Naive B cell (primary cell): ENCODE data around the gene SLC2A9. TPM values are rescaled to one million over a fixed set of nuclear protein-coding genes. Genes with fewer than 3 reads are reported as not detected.

Source experiments
- ATAC-seq, 2 donors: fragments of 150-1000 bp; cut with Tn5 transposase; 2 replicates each; pipeline ENCODE4 v1.10.0; 2021; ENCODE audit warnings: low read depth in 2 of 2, mild to moderate bottlenecking in 2 of 2, moderate library complexity in 2 of 2
- DNase-seq: peaks from one replicate; pipeline ENCODE4 v3.0.0; 2022
- H3K27ac Mint-ChIP-seq, 6 donors: one replicate each; pipeline ENCODE4 v1.8.0; 2020 to 2022; ENCODE audit warnings: mild to moderate bottlenecking in 6 of 6, mixed read lengths in 6 of 6, moderate library complexity in 5 of 6, inconsistent platforms in 2 of 6
- H3K27me3 Mint-ChIP-seq, 3 donors: one replicate each; pipeline ENCODE4 v1.8.0; 2021 to 2022; ENCODE audit warnings: mixed read lengths in 3 of 3, mild to moderate bottlenecking in 1 of 3
- H3K36me3 Mint-ChIP-seq, 2 donors: one replicate each; pipeline ENCODE4 v1.8.0; 2020 to 2022; ENCODE audit warnings: mixed read lengths in 2 of 2, inconsistent platforms in 1 of 2, mild to moderate bottlenecking in 1 of 2
- H3K4me1 Mint-ChIP-seq, 3 donors: one replicate each; pipeline ENCODE4 v1.8.0; 2020 to 2022; ENCODE audit warnings: mixed read lengths in 3 of 3, inconsistent platforms in 1 of 3, mild to moderate bottlenecking in 1 of 3, moderate library complexity in 1 of 3
- H3K4me3 Mint-ChIP-seq, 8 donors: one replicate each; pipeline ENCODE4 v1.8.0; 2020 to 2022; ENCODE audit warnings: mild to moderate bottlenecking in 8 of 8, mixed read lengths in 8 of 8, moderate library complexity in 8 of 8, inconsistent platforms in 2 of 8
- H3K9me3 Mint-ChIP-seq, 7 donors: one replicate each; pipeline ENCODE4 v1.8.0; 2020 to 2022; ENCODE audit warnings: mixed read lengths in 7 of 7, mild to moderate bottlenecking in 5 of 7, inconsistent platforms in 2 of 7, moderate library complexity in 1 of 7
- polyA plus RNA-seq, 6 donors: library from polyadenylated mRNA; unstranded; fragments of 300-500 nt; fragmentation: Illumina TruSeq; gene quantifications; one replicate each; pipeline ENCODE4 v1.2.3, GENCODE V29; 2021; ENCODE audit warnings: low read depth in 6 of 6

SLC2A9 gene
- polyA plus RNA-seq, result 1 to 10 TPM in 3 of 6 donors, under 1 TPM in 2, not detected in 1; 0.52 to 1.4 (median 1.3) TPM

DNA sequence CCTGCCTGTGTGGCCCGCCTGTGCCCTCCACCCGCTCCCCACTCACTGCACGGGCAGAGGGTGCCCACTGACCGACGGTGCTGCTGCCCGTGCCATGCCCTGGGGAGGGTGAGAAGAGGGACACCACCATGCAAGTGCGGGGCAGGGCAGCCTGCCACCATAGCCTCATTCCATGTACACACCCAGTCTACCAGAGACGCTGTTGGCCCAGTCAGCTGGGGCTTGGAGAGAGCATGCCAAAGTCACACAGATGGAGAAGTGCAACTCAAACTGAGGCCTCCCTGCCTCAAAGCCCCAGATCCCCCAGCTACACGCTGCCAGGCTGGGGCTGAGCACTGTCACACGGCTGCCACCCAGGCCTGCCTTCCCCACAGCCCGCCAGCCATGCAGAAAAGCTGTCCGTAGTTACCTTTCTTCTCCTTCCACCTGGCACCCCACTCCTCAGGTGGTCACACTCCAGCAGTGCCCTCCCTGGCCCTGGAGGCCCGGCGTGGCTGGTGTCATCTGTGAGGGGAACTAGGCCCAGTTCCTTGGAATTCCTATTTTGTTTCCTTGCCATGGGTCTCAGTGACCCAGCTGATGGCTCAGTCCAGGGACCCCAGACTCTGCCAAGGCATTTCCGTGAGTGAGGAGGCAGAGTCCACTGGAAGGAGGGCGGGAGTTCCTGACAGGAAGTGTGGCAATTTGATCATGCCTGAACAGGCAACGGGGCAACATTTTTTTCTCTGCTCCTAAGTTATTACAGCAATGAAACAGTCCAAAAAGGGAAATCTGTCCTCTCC lies at the start of gene SLC2A9:
SLC2A9 (minus strand) TSS at position 627 of the 782 bp plus-strand sequence; CDS start at position 559, 68 bp downstream.
- peaks cover 33 to 55% (median 41%) of the 10 kb centered on the region in 3 donors for H3K4me1 Mint-ChIP-seq

DNA sequence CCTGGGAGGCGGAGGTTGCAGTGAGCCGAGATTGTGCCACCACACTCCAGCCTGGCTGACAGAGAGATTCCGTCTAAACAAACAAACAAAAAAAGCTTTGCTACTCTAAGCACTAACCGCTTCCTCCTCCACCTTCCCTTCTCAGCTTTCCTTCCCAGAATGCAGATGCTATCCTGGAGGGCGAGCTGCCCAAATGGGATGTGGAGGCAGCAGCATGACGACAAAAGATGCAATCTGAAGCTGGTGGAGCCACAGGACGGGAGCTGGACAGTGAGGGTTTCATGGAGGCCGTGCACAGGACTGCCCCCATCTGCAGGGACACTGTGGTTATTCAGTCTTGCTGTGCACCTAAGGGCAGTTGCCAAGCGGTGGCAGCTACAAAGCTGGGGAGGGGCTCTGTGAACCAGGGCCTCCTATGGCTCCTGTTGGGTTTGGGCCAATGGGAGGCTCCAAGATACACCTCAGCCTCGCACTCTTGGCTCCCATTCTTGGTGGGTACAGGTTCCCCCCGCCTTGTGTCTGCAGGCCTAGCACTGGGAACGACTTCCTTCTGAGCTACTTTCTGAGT lies 47.9 kb upstream of the SLC2A9 start:
- H3K4me3 Mint-ChIP-seq, result peak overlapping the region in 2 of 8 donors; percentile 15 to 40
- no peaks in the 10 kb centered on the region for H3K9me3 Mint-ChIP-seq
- ATAC-seq, result no peak
- H3K27ac Mint-ChIP-seq, result peak overlapping the region in 2 of 6 donors; percentile 11 to 69
- no peaks in the 10 kb centered on the region for H3K4me1 Mint-ChIP-seq
- H3K27me3 Mint-ChIP-seq, result no peaks in the 10 kb centered on the region
- H3K36me3 Mint-ChIP-seq, result peaks cover 14% of the 10 kb centered on the region in 2 donors
- DNase-seq, result no peak

More for the DNA sequence above, at the start of gene SLC2A9:
- ATAC-seq (no peak), DNase-seq (no peak)
- peak within 1 kb of the TSS in 4 of 8 donors; percentile 12 to 82 (median 64) for H3K4me3 Mint-ChIP-seq
- no peaks in the 10 kb centered on the region for H3K36me3 Mint-ChIP-seq
- no peaks in the 10 kb centered on the region for H3K9me3 Mint-ChIP-seq
- H3K27me3 Mint-ChIP-seq, result peaks cover 0 to 6% (median 0%) of the 10 kb centered on the region in 3 donors
- H3K27ac Mint-ChIP-seq, result peak within 1 kb of the TSS in 4 of 6 donors; percentile 36 to 74 (median 54)

DNA sequence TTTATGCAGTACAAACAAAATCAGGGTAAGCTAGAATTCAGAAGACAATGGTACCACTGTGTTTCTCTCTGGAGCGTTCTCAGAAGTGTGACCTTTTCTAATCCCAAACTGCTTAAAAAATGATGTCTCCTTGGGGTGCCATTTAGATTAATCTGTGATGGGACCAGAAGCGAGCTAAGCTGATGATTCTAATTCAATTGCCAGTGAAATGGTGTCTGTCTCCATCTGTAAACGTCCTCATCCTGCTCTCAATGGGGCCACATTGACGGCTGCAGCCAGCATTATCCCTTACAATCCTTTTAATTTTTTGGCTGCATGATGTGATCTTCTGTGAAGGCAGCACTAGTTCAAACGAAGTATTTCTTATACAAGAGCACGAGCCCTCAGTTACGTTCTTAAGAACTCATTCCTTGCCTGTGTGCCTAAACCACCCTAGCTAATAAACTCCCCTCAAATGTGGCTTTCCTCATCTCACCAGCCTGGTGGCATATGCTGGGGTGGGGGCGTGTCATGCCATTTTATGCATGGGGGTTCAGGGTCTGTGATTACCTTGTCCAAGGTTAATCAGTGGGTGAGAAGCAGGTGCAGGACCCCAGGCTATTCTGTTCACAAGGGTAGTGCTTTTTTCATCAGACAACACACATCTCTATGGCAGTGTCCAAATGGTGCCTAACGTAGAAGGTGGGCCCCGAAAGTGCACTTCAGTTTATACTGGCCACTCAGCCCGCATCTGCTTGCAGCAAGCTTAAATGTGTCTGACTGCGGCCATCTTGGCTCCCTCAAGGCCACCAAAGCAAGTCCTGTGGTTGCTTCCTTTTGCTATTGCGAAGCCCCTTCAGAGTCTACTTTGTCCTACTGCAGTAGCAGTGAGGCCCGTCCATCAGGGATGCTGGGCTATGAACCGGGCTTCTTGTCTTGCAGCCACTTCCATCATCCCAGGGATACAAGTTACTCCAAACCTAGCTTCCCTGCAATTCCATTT lies 45.7 kb upstream of the SLC2A9 start:
- Mint-ChIP-seq H3K27me3 (no peaks in the 10 kb centered on the region), H3K9me3 (no peaks in the 10 kb centered on the region), H3K4me3 (peak overlapping the region in 1 of 8 donors; percentile 37), H3K36me3 (peaks cover 14% of the 10 kb centered on the region in 2 donors), H3K27ac (no peak overlapping the region), H3K4me1 (no peaks in the 10 kb centered on the region)
- no peak for ATAC-seq
- no peak for DNase-seq

DNA sequence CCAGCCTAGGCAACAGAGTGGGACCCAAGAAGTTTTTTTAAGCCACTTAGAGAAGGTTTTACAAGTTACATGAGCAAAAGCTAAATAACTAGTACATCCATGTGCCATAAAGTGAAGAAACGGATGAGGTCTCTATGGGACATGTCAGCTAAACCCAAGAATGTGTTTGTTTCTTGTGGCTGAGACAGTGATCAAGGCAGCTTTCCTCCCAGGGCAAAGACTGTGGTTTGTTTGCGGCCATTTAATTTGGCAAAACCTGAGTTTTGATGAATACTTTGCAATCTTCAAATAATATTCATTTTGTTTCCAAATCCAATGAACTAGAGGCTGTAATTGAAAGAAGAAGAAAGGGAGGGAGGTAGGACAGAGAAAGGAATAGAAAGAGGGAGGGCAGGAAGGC lies 44.9 kb upstream of the SLC2A9 start:
- Mint-ChIP-seq H3K27ac (peak overlapping the region in 1 of 6 donors; percentile 80), H3K4me1 (no peaks in the 10 kb centered on the region), H3K36me3 (peaks cover 14% of the 10 kb centered on the region in 2 donors), H3K9me3 (no peaks in the 10 kb centered on the region), H3K27me3 (no peaks in the 10 kb centered on the region), H3K4me3 (peak overlapping the region in 1 of 8 donors; percentile 36)
- DNase-seq, result no peak
- no peak for ATAC-seq

DNA sequence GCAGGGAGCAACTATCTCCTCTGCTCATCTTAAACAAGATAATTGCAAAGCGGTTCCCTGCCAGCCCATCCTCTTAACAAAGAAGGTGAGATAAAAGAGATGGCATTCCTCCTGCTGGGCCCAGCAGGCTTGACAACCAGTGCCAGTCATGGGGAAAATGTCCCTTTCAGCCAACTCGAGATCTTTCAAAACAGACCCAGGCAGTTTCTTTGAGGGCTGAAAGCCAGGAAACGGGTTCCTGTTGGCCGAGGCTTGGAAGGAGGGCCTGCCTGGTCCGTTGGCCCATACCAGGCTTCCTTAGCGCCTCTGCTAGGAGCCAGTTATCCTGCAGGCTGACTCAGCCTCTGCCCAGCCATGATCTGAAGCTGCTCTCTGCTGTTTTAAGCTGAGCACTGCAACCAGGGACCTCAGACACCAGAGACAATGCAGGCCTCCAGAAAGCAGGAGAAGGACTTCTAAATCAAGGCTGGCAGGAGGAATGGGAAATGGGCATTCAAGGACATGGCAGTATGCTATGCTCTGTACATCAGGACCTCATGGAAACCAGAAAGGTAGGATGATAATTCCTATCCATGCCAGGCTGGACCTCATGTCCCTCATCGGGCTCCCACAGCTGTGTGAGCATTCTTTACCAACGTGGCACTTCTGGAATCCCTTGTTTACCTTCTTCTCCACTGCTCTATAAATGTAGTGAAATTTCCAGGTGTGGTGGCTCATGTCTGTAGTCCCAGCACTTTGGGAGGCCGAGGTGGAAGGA lies 42.4 kb upstream of the SLC2A9 start:
- Mint-ChIP-seq H3K4me1 (no peaks in the 10 kb centered on the region), H3K4me3 (no peak overlapping the region), H3K27me3 (no peaks in the 10 kb centered on the region), H3K36me3 (peaks cover 14 to 19% of the 10 kb centered on the region in 2 donors), H3K27ac (peak overlapping the region in 1 of 6 donors; percentile 26), H3K9me3 (no peaks in the 10 kb centered on the region)
- ATAC-seq (no peak), DNase-seq (no peak)

DNA sequence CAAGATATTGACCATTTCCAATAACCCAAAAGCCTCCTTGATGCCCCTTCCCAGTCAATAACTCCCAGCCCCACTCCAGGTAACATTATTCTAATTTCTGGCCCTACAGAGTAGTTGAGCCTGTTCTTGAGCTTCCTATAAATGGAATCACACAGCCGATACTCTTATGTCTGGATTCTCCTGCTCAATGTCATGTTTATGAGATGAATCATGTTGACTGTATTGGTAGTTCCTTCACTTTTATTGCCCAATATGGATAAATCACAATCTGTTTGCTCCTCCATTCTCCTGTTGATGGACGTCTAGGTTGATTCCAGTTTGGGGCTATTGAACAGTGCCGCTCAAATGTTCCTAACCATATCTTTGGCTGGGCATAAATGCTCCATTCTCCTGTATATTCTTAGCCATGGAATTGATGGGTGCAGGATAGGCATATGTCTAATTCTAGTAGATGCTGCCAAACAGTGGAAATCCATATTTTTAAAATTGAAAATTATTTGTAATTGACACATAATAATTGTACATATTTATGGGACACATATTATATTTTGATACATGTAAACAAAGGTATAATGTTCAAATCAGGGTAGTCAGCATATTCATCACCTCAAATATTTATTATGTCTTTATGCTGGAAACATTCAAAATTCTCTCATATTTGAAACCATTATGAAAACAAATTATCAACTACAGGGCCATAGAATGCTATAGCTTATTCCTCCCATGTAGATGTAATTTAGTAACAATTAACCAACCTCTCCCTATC lies 40.5 kb upstream of the SLC2A9 start:
- H3K36me3 Mint-ChIP-seq, result peaks cover 9 to 17% of the 10 kb centered on the region in 2 donors
- H3K4me3 Mint-ChIP-seq, result no peak overlapping the region
- H3K9me3 Mint-ChIP-seq, result peaks cover 0 to 4% (median 0%) of the 10 kb centered on the region in 7 donors
- ATAC-seq (no peak), DNase-seq (no peak)
- peak overlapping the region in 1 of 6 donors; percentile 11 for H3K27ac Mint-ChIP-seq
- H3K27me3 Mint-ChIP-seq, result no peaks in the 10 kb centered on the region
- H3K4me1 Mint-ChIP-seq, result no peaks in the 10 kb centered on the region

DNA sequence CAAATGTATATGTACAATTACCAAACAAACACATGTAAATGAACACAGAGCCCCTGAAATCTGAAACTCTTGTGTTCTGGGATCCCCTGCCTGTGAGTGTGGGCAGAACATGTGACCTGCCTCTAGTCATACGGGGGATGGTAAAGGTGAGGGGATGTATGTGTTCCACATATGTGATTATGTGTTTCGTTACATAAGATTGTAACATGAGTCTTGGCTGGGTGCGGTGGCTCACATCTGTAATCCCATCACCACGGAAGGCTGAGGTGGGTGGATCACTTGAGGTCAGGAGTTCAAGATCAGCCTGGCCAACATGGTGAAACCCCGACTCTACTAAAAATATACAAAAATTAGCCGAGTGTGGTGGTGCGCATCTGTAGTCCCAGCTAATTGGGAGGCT lies 37.1 kb upstream of the SLC2A9 start:
- Mint-ChIP-seq H3K9me3 (peaks cover 0 to 4% (median 0%) of the 10 kb centered on the region in 7 donors), H3K36me3 (peaks cover 0 to 11% of the 10 kb centered on the region in 2 donors), H3K4me3 (peak overlapping the region in 2 of 8 donors; percentile 2 to 41), H3K4me1 (no peaks in the 10 kb centered on the region), H3K27me3 (no peaks in the 10 kb centered on the region), H3K27ac (no peak overlapping the region)
- ATAC-seq (no peak), DNase-seq (no peak)

DNA sequence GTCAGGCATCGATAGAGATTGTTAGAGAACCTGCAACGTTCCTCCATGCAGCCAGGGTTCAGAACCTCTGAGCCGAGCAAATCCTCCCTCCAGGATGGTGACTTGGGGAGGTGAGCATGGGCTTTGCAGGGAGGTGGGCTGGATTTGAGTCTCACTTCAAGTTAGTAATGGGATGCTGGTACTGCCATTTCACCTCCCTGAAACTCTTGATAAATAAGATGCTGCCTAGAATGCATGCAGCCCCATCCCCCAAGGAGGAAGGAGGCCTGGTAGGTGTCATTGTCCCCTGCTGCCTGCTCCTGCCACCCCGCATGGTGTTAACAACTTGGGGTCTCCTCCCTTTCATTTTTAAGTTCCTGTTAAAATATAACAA lies 35.7 kb upstream of the SLC2A9 start:
- H3K4me1 Mint-ChIP-seq, result no peaks in the 10 kb centered on the region
- no peak for DNase-seq
- H3K9me3 Mint-ChIP-seq, result peaks cover 0 to 4% (median 0%) of the 10 kb centered on the region in 7 donors
- no peak overlapping the region for H3K4me3 Mint-ChIP-seq
- ATAC-seq, result no peak
- no peak overlapping the region for H3K27ac Mint-ChIP-seq
- H3K27me3 Mint-ChIP-seq, result peaks cover 0 to 6% (median 5%) of the 10 kb centered on the region in 3 donors
- H3K36me3 Mint-ChIP-seq, result peaks cover 8 to 11% of the 10 kb centered on the region in 2 donors

DNA sequence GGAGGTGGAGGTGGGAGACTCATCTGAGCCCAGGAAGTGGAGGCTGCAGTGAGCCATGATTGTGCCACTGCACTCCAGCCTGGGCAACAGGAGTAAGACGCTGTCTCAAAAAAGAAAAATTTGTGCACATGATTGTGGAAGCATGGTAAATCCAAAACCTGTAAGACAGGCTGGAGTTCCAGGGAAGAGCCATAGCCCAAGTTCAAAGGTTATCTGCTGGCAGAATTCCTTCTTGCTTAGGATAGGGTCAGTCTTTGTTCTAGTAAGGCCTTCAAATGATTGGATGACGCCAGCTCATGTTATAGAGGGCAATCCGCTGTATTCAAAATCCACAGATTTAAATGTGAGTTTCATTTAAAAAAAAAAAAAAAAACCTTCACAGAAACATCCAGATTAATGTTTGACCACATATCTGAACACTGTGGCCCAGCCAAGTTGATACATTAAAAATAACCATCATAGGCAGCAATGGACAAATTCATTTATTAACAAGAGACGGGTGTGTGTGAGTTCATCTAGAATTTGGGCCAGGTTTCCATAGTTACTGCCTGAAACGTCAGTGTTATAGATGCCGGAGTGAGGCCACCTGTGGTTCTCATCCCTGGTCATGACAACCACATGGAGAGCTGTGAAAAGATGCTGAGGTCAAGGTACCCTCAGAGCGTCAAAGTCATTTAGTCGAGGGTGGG lies 35.2 kb upstream of the SLC2A9 start:
- Mint-ChIP-seq H3K27me3 (peaks cover 0 to 6% (median 5%) of the 10 kb centered on the region in 3 donors), H3K9me3 (peaks cover 0 to 4% (median 0%) of the 10 kb centered on the region in 7 donors), H3K27ac (peak overlapping the region in 1 of 6 donors; percentile 48), H3K4me3 (no peak overlapping the region), H3K4me1 (no peaks in the 10 kb centered on the region), H3K36me3 (peaks cover 8 to 11% of the 10 kb centered on the region in 2 donors)
- ATAC-seq (no peak), DNase-seq (no peak)

DNA sequence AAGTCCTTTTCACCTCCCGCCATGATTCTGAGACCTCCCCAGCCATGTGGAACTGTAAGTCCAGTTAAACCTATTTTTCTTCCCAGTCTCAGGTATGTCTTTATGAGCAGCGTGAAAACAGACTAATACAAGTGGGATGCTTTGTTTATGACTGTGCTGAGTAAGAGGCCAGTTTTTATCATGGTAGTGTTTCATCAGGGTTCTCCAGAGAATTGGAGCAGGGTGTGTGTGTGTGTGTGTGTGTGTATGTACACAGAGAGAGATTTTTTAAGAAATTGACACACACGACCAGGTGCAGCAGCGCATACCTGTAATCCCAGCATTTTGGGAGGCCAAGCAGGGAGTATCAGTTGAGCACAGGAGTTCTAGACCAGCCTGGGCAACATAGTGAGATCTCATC lies 34.6 kb upstream of the SLC2A9 start:
- H3K36me3 Mint-ChIP-seq, result peaks cover 8 to 11% of the 10 kb centered on the region in 2 donors
- H3K27me3 Mint-ChIP-seq, result peaks cover 0 to 6% (median 5%) of the 10 kb centered on the region in 3 donors
- H3K4me1 Mint-ChIP-seq, result no peaks in the 10 kb centered on the region
- ATAC-seq (no peak), DNase-seq (no peak)
- H3K9me3 Mint-ChIP-seq, result peaks cover 0 to 4% (median 0%) of the 10 kb centered on the region in 7 donors
- H3K27ac Mint-ChIP-seq, result no peak overlapping the region
- H3K4me3 Mint-ChIP-seq, result no peak overlapping the region

DNA sequence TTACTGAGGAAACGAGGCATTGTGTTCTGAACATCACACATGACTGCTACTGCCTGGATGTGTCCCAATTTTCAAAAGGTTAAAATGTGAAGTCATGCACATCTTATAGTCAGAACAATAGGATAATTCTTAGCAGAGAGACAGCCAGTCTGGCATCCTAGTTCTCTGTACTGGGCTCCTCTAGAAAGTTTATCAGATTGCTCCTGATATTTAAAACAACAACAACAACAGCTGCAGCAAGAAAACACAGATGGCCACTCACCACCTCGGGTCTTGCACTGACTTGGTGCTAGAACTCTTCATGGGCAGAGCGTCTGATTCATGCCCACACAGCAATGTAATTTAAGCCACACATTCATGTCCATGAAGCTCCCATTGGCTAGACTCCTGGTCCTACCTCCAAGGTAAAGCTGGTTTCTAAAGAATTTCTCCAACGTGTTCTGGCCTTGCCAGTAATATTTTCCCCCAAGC lies 33.3 kb upstream of the SLC2A9 start:
- no peak overlapping the region for H3K27ac Mint-ChIP-seq
- ATAC-seq, result no peak
- H3K36me3 Mint-ChIP-seq, result peaks cover 6 to 12% of the 10 kb centered on the region in 2 donors
- H3K9me3 Mint-ChIP-seq, result peaks cover 0 to 4% (median 0%) of the 10 kb centered on the region in 7 donors
- DNase-seq, result no peak
- H3K4me3 Mint-ChIP-seq, result no peak overlapping the region
- no peaks in the 10 kb centered on the region for H3K4me1 Mint-ChIP-seq
- peaks cover under 1 to 12% (median 6%) of the 10 kb centered on the region in 3 donors for H3K27me3 Mint-ChIP-seq
